GM23248 (cell line): Measurements from ENCODE around the gene NUP205. TPM values are rescaled to one million over a fixed set of nuclear protein-coding genes. Genes with fewer than 3 reads are reported as not detected.

Source experiments
- DNase-seq: peaks from one replicate; pipeline ENCODE4 v3.0.0-alpha.2; 2015
- H2AFZ ChIP-seq: fragments of 200-600 bp; sonication (generic); 2 replicates; pipeline ENCODE4 v1.6.1; 2016; ENCODE audit warnings: antibody characterized with exemption
- H3F3A ChIP-seq: fragments of 200-600 bp; sonication (generic); 2 replicates; pipeline ENCODE4 v1.6.1; 2016; ENCODE audit warnings: mild to moderate bottlenecking, antibody characterized with exemption, mixed run types; ENCODE audit not compliant: insufficient read depth
- H3K27ac ChIP-seq: fragments of 200-600 bp; sonication (generic); 2 replicates; pipeline ENCODE4 v1.5.1; 2016; ENCODE audit warnings: mild to moderate bottlenecking
- H3K27me3 ChIP-seq: fragments of 200-600 bp; sonication (generic); replicated peaks from 2 replicates; pipeline ENCODE4 v1.6.1; 2016; ENCODE audit warnings: mild to moderate bottlenecking; ENCODE audit not compliant: insufficient read depth
- H3K36me3 ChIP-seq: fragments of 200-600 bp; sonication (generic); 2 replicates; pipeline ENCODE4 v1.6.1; 2016; ENCODE audit warnings: low read depth, mild to moderate bottlenecking
- H3K4me1 ChIP-seq: fragments of 200-600 bp; sonication (generic); 2 replicates; pipeline ENCODE4 v1.6.1; 2016; ENCODE audit warnings: mild to moderate bottlenecking; ENCODE audit not compliant: insufficient read depth
- H3K4me2 ChIP-seq: fragments of 200-600 bp; sonication (generic); one replicate; pipeline ENCODE4 v1.6.1; 2016; ENCODE audit warnings: mild to moderate bottlenecking; ENCODE audit not compliant: unreplicated experiment
- H3K4me3 ChIP-seq: fragments of 200-600 bp; sonication (generic); 2 replicates; pipeline ENCODE4 v1.5.1; 2016; ENCODE audit warnings: mild to moderate bottlenecking
- H3K79me2 ChIP-seq: fragments of 200-600 bp; sonication (generic); 2 replicates; pipeline ENCODE4 v1.6.1; 2016; ENCODE audit warnings: mild to moderate bottlenecking; ENCODE audit not compliant: insufficient read depth
- H3K9ac ChIP-seq: fragments of 200-600 bp; sonication (generic); 2 replicates; pipeline ENCODE4 v1.6.1; 2016; ENCODE audit warnings: mild to moderate bottlenecking
- H3K9me2 ChIP-seq: fragments of 200-600 bp; sonication (generic); 2 replicates; pipeline ENCODE4 v1.6.1; 2016; ENCODE audit warnings: mixed run types, mild to moderate bottlenecking, moderate library complexity; ENCODE audit not compliant: insufficient read depth
- H3K9me3 ChIP-seq: fragments of 200-600 bp; sonication (generic); one replicate; pipeline ENCODE4 v1.6.1; 2017; ENCODE audit warnings: low read depth
- H4K20me1 ChIP-seq: fragments of 200-600 bp; sonication (generic); 2 replicates; pipeline ENCODE4 v1.6.0; 2016; ENCODE audit not compliant: insufficient read depth
- EZH2 ChIP-seq: fragments of 200-600 bp; sonication (generic); IDR thresholded peaks from 2 replicates; pipeline ENCODE4 v1.6.1; 2018; ENCODE audit warnings: antibody characterized with exemption, mild to moderate bottlenecking; ENCODE audit not compliant: insufficient read depth, poor library complexity, severe bottlenecking
- EZH2phosphoT487 ChIP-seq: fragments of 200-600 bp; sonication (generic); IDR thresholded peaks from 2 replicates; pipeline ENCODE4 v1.6.1; 2018; ENCODE audit warnings: antibody characterized with exemption, moderate library complexity, mild to moderate bottlenecking, low read depth; ENCODE audit not compliant: insufficient read depth
- WGBS, 2 experiments: methylation state at CpG; one replicate each; pipeline ENCODE4 v1.1.6; 2015 to 2017; ENCODE audit warnings: low lambda C conversion rate in 2 of 2, low coverage in 1 of 2; ENCODE audit errors: missing lambda C conversion rate in 2 of 2; 5-methylcytosine and 5-hydroxymethylcytosine counted together
- in situ Hi-C: fragments of 300-500 bp; cut with MboI; formaldehyde crosslinking; loops from 2 replicates; pipeline ENCODE4 v1.15.0; 2020
- polyA plus RNA-seq: library from polyadenylated mRNA; unstranded; fragments of >200 nt; fragmentation: Nextera tagmentation; extraction: Ambion mirVana; gene quantifications from 2 replicates; pipeline ENCODE4 v1.2.1, GENCODE V29; 2016
- total RNA-seq: library from RNA; depleted of rRNA; stranded (reverse); fragments of >200 nt; shearing (Covaris generic); gene quantifications from 2 replicates; pipeline ENCODE4 v1.2.3, GENCODE V29; 2014

NUP205 gene
- total and polyA plus RNA-seq, 2 experiments from 2014 or later = 18.5 to 31.8 TPM

DNA sequence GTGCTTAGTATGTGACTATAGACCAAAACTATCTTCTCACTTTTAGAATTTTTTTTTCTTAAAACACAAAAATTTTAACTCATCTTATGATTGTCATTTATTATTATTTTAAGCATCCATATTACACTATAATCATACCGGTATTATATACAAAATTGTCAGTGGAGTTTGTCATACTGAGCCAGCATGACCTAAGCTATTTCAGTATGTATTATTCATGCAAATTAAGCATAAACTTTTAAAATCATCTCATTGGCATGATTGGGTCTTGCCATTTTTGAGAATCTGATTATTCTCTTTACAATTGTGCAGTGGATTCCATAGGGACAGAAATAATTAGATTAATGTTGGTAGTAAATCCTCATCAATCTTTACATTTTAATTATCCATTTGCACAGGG, 58.4 kb downstream of the NUP205 start:
- 82 to 95% methylated on average over 1 of the region's 1 CpG for WGBS, 2 experiments
- H2AFZ ChIP-seq = no peak overlapping the region
- no peaks in the 10 kb centered on the region for H3K9me3 ChIP-seq
- peaks cover 11% of the 10 kb centered on the region; the same call in 1 of the 2 replicates for H3F3A ChIP-seq
- H3K4me2 ChIP-seq = no peak overlapping the region
- peak; percentile 12 for DNase-seq
- in situ Hi-C loops = no loop called here
- no peaks in the 10 kb centered on the region for H3K9me2 ChIP-seq
- H3K4me3 ChIP-seq = no peak overlapping the region
- TF ChIP-seq EZH2phosphoT487 = no peak
- no peaks in the 10 kb centered on the region for H4K20me1 ChIP-seq
- H3K79me2 ChIP-seq = no peaks in the 10 kb centered on the region
- no peak overlapping the region for H3K27ac ChIP-seq
- no peaks in the 10 kb centered on the region for H3K27me3 ChIP-seq
- H3K36me3 ChIP-seq = peaks cover 21% of the 10 kb centered on the region
- H3K4me1 ChIP-seq = peaks cover 12% of the 10 kb centered on the region
- no peak overlapping the region for H3K9ac ChIP-seq

DNA sequence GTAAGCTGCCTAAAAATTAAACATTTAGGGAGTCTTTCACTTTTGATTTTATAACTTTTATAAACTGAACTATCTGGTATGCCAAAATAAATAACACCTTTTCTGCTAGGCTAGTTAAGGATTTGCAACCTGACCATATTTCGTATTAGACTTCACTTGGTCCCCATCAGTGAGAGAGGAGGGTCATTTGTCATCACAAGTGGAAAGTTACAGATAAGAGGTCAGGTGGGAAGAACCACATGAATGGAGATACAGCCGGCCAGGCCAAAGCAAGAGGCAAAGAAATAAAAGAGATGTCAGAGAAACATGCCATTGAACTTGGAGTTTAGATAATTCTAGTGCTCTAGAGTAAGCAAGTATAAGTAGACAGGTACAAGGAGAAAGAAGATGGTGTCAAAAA, 60.1 kb downstream of the NUP205 start:
- H3K27ac ChIP-seq = no peak overlapping the region
- TF ChIP-seq EZH2phosphoT487 (no peak), EZH2 (no peak)
- peaks cover 16% of the 10 kb centered on the region for H3K4me1 ChIP-seq
- no peaks in the 10 kb centered on the region for H4K20me1 ChIP-seq
- peaks cover 11% of the 10 kb centered on the region; the same call in 1 of the 2 replicates for H3F3A ChIP-seq
- H3K27me3 ChIP-seq = no peaks in the 10 kb centered on the region
- DNase-seq = no peak
- peaks cover 18% of the 10 kb centered on the region for H3K36me3 ChIP-seq
- H3K4me2 ChIP-seq = no peak overlapping the region
- H3K9me2 ChIP-seq = no peaks in the 10 kb centered on the region
- in situ Hi-C loops = no loop called here
- no peak overlapping the region for H2AFZ ChIP-seq
- WGBS, 2 experiments = 97 to 98% methylated on average over 2 of the region's 2 CpGs
- no peak overlapping the region for H3K4me3 ChIP-seq
- H3K79me2 ChIP-seq = no peaks in the 10 kb centered on the region
- H3K9me3 ChIP-seq = no peaks in the 10 kb centered on the region
- H3K9ac ChIP-seq = no peak overlapping the region

DNA sequence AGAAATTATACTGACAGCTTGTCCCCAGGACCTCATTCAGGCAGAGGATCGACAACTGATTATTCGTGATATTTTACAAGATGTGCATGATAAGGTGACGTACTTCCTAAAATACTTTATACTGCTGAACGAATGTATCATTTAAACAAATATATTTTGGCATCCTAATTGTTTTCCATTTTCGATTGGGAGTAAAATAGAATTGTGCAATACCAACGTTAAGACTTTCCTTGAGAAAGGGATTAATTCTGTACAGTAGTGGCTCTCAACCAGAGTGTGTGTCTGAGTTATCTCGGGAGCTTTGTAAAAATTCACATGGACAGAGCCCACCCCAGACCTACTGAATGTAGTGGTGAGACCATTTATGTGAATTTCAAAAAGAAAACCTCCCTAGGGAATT, 60.8 kb downstream of the NUP205 start:
- in situ Hi-C loops = no loop called here
- TF ChIP-seq EZH2phosphoT487 = no peak
- no peak for TF ChIP-seq EZH2
- Histone ChIP-seq H3K27ac (no peak overlapping the region), H3K9me2 (no peaks in the 10 kb centered on the region), H3K36me3 (peaks cover 18% of the 10 kb centered on the region), H4K20me1 (no peaks in the 10 kb centered on the region), H3K4me2 (no peak overlapping the region), H2AFZ (no peak overlapping the region), H3K9me3 (no peaks in the 10 kb centered on the region), H3K9ac (no peak overlapping the region), H3F3A (peaks cover 11% of the 10 kb centered on the region; the same call in 1 of the 2 replicates), H3K27me3 (no peaks in the 10 kb centered on the region), H3K4me1 (peaks cover 16% of the 10 kb centered on the region), H3K4me3 (no peak overlapping the region), H3K79me2 (no peaks in the 10 kb centered on the region)
- no peak for DNase-seq
- WGBS, 2 experiments = 82 to 84% methylated on average over 7 of the region's 7 CpGs

DNA sequence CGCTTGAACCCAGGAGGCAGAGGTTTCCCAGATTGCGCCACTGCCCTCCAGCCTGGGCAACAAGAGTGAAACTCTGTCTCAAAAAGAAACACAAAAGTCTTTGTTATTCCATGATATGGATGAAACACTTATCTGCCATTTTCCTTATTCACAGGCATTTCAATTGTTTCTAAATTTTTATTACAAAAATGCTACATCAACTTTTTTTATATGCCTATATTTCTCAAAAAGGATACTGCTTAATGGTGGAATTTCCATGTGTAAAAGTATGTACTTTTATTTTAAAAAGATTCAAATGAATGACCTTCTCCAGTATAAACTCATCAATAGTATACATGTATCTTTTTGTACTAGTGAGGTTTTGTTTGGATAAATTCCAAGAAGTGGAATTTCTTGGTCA, 62.7 kb downstream of the NUP205 start:
- DNase-seq = peak; percentile 9
- H3F3A ChIP-seq = peaks cover 11% of the 10 kb centered on the region; the same call in 1 of the 2 replicates
- no peak overlapping the region for H3K9ac ChIP-seq
- no peaks in the 10 kb centered on the region for H3K9me2 ChIP-seq
- H3K79me2 ChIP-seq = no peaks in the 10 kb centered on the region
- H4K20me1 ChIP-seq = no peaks in the 10 kb centered on the region
- H3K36me3 ChIP-seq = peaks cover 18% of the 10 kb centered on the region
- no peak overlapping the region for H2AFZ ChIP-seq
- 96 to 97% methylated on average over 2 of the region's 2 CpGs for WGBS, 2 experiments
- no peaks in the 10 kb centered on the region for H3K9me3 ChIP-seq
- H3K27ac ChIP-seq = no peak overlapping the region
- no peak overlapping the region for H3K4me3 ChIP-seq
- TF ChIP-seq EZH2 = no peak
- TF ChIP-seq EZH2phosphoT487 = no peak
- no peaks in the 10 kb centered on the region for H3K27me3 ChIP-seq
- H3K4me2 ChIP-seq = no peak overlapping the region
- in situ Hi-C loops = no loop called here
- peaks cover 16% of the 10 kb centered on the region for H3K4me1 ChIP-seq
